Stimulated activated CD8-positive, alpha-beta memory T cell treated with anti-CD3 and anti-CD28 coated beads, Interleukin-15, amount 100 ng/mL, for 24 hours (primary cell): ENCODE results near the gene NRXN2.
"Not testable (repeated sequence)": the region's sequence is repeated elsewhere in the genome, so short reads cannot be mapped to it uniquely, and the experiment has no call there.

Experiments used
- DNase-seq: peaks from one replicate; pipeline ENCODE4 v3.0.0-alpha.2; 2020; ENCODE audit warnings: low read depth

Gene NRXN2

GRCh38 chr11:64604458-64605243, 118.3 kb downstream of the NRXN2 start:
- DNase-seq = no peak

- no peak for DNase-seq
Observed at GRCh38 chr11:64603411-64604110, 119.4 kb downstream of the NRXN2 start.

GRCh38 chr11:64602466-64603070, 120.4 kb downstream of the NRXN2 start:
- no peak for DNase-seq

- no peak for DNase-seq
Observed at GRCh38 chr11:64601605-64602465, 121.2 kb downstream of the NRXN2 start.

GRCh38 chr11:64600281-64600992, 122.6 kb downstream of the NRXN2 start:
- DNase-seq = no peak

- no peak for DNase-seq
Observed at GRCh38 chr11:64599698-64600211, 123.2 kb downstream of the NRXN2 start.

GRCh38 chr11:64598797-64599697, 124.0 kb downstream of the NRXN2 start:
- DNase-seq = no peak

- no peak for DNase-seq
Observed at GRCh38 chr11:64598106-64598796, 124.7 kb downstream of the NRXN2 start.

- DNase-seq = no peak
Observed at GRCh38 chr11:64597671-64598101, 125.3 kb downstream of the NRXN2 start.

- not testable (repeated sequence) for DNase-seq
Observed at GRCh38 chr11:64595922-64596321, 127.1 kb downstream of the NRXN2 start.

- DNase-seq = no peak
Observed at GRCh38 chr11:64594159-64594939, 128.6 kb downstream of the NRXN2 start.

- DNase-seq = no peak
Observed at GRCh38 chr11:64593156-64594105, 129.6 kb downstream of the NRXN2 start.

GRCh38 chr11:64592656-64593055, 130.3 kb downstream of the NRXN2 start:
- no peak for DNase-seq

- no peak for DNase-seq
Observed at GRCh38 chr11:64592234-64592615, 130.8 kb downstream of the NRXN2 start.

- DNase-seq = no peak
Observed at GRCh38 chr11:64591257-64592233, 131.5 kb downstream of the NRXN2 start.

- no peak for DNase-seq
Observed at GRCh38 chr11:64590763-64591221, 132.2 kb downstream of the NRXN2 start, which contains the start of gene SLC22A12. Gene SLC22A12 (plus strand): TSS chr11:64591220. CDS start chr11:64591557, 337 bp downstream.
